Measurements from ENCODE around the gene TMEM87A. TPM values are rescaled to one million over a fixed set of nuclear protein-coding genes. Genes with fewer than 3 reads are reported as not detected.

Gene TMEM87A
- total RNA-seq, 1 donor from 2014 or later, result 45.2 TPM

- H3K9me3 ChIP-seq, result no peaks in the 10 kb centered on the region
- H3K27me3 ChIP-seq, result no peaks in the 10 kb centered on the region
- H3K27ac ChIP-seq, result no peak overlapping the region
- TF ChIP-seq POLR2AphosphoS5 (IDR thresholded peaks at IDR 0.05; ENCODE audit: insufficient read depth in 1 of 2, low read depth in 1 of 2) (no peak), POLR2A (IDR thresholded peaks at IDR 0.05) (no peak), CTCF (IDR thresholded peaks at IDR 0.05) (no peak)
- no peaks in the 10 kb centered on the region for H3K4me1 ChIP-seq
- intact Hi-C loops (cut with DNase I), result no loop called here
- DNase-seq (ENCODE audit: extremely low spot score in 2 of 2), result peak in 1 of 2 donors; percentile 49
- H3K4me3 ChIP-seq, result no peak overlapping the region
- peaks cover 0 to 76% of the 10 kb centered on the region in 2 donors for H3K36me3 ChIP-seq
These were observed 101.4 kb downstream of the TMEM87A start for GRCh38 chr15:42171795-42172194.

GRCh38 chr15:42171122-42171521, 102.1 kb downstream of the TMEM87A start:
- Histone ChIP-seq H3K27me3 (no peaks in the 10 kb centered on the region), H3K4me3 (no peak overlapping the region), H3K36me3 (peaks cover 2 to 81% of the 10 kb centered on the region in 2 donors), H3K9me3 (no peaks in the 10 kb centered on the region), H3K27ac (no peak overlapping the region), H3K4me1 (no peaks in the 10 kb centered on the region)
- intact Hi-C loops (cut with DNase I), result no loop called here
- no peak for TF ChIP-seq POLR2A (IDR thresholded peaks at IDR 0.05)
- DNase-seq (ENCODE audit: extremely low spot score in 2 of 2), result peak in 1 of 2 donors; percentile 25

- intact Hi-C loops (cut with DNase I), result no loop called here
- Histone ChIP-seq H3K9me3 (no peaks in the 10 kb centered on the region), H3K27me3 (no peaks in the 10 kb centered on the region), H3K4me3 (no peak overlapping the region), H3K27ac (no peak overlapping the region), H3K4me1 (no peaks in the 10 kb centered on the region), H3K36me3 (peaks cover 6 to 86% of the 10 kb centered on the region in 2 donors)
- peak in 1 of 2 donors; percentile 67 for DNase-seq (ENCODE audit: extremely low spot score in 2 of 2)
- TF ChIP-seq POLR2A (IDR thresholded peaks at IDR 0.05) (no peak), POLR2AphosphoS5 (IDR thresholded peaks at IDR 0.05; ENCODE audit: insufficient read depth in 1 of 2, low read depth in 1 of 2) (no peak), CTCF (IDR thresholded peaks at IDR 0.05) (no peak)
These were observed 106.8 kb downstream of the TMEM87A start for GRCh38 chr15:42166225-42166940.

GRCh38 chr15:42165106-42165505, 108.1 kb downstream of the TMEM87A start:
- intact Hi-C loops (cut with DNase I), result no loop called here
- no peaks in the 10 kb centered on the region for H3K9me3 ChIP-seq
- peaks cover 6 to 94% of the 10 kb centered on the region in 2 donors for H3K36me3 ChIP-seq
- no peak for DNase-seq (ENCODE audit: extremely low spot score in 2 of 2)
- H3K4me3 ChIP-seq, result no peak overlapping the region
- no peaks in the 10 kb centered on the region for H3K4me1 ChIP-seq
- H3K27me3 ChIP-seq, result no peaks in the 10 kb centered on the region
- TF ChIP-seq POLR2A (IDR thresholded peaks at IDR 0.05) (no peak), POLR2AphosphoS5 (IDR thresholded peaks at IDR 0.05; ENCODE audit: insufficient read depth in 1 of 2, low read depth in 1 of 2) (no peak), CTCF (IDR thresholded peaks at IDR 0.05) (no peak)
- no peak overlapping the region for H3K27ac ChIP-seq

GRCh38 chr15:42163947-42164550, 109.2 kb downstream of the TMEM87A start:
- Histone ChIP-seq H3K4me1 (peaks cover under 1% of the 10 kb centered on the region), H3K27ac (no peak overlapping the region), H3K36me3 (peaks cover 6 to 94% of the 10 kb centered on the region in 2 donors), H3K27me3 (no peaks in the 10 kb centered on the region), H3K9me3 (no peaks in the 10 kb centered on the region), H3K4me3 (no peak overlapping the region)
- TF ChIP-seq CTCF (IDR thresholded peaks at IDR 0.05) (no peak), POLR2A (IDR thresholded peaks at IDR 0.05) (no peak), POLR2AphosphoS5 (IDR thresholded peaks at IDR 0.05; ENCODE audit: insufficient read depth in 1 of 2, low read depth in 1 of 2) (peak in 1 of 2 donors; percentile 73)
- no peak for DNase-seq (ENCODE audit: extremely low spot score in 2 of 2)
- intact Hi-C loops (cut with DNase I), result no loop called here

All from vagina (tissue), 2 donors.